Measurements from ENCODE around the gene YBX2.

YBX2 gene

GRCh38 chr17:7322520-7323194, 28.2 kb upstream of the YBX2 start:
- no peak for DNase-seq

GRCh38 chr17:7321466-7321865, 27.0 kb upstream of the YBX2 start:
- DNase-seq, result no peak

- no peak for DNase-seq
Observed at GRCh38 chr17:7318121-7318860, 23.9 kb upstream of the YBX2 start.

GRCh38 chr17:7317161-7317803, 22.8 kb upstream of the YBX2 start:
- DNase-seq, result no peak

GRCh38 chr17:7315570-7316235, 21.3 kb upstream of the YBX2 start:
- no peak for DNase-seq

GRCh38 chr17:7314719-7315569, 20.5 kb upstream of the YBX2 start, which contains the start of gene GPS2:
Gene GPS2 (minus strand): TSS chr17:7315360. CDS start chr17:7315052, 308 bp downstream.
- DNase-seq, result peak; percentile 94

- DNase-seq, result no peak
Observed at GRCh38 chr17:7313890-7314718, 19.7 kb upstream of the YBX2 start.

GRCh38 chr17:7313088-7313889, 18.9 kb upstream of the YBX2 start:
- DNase-seq, result no peak

- DNase-seq, result no peak
Observed at GRCh38 chr17:7312432-7313087, 18.1 kb upstream of the YBX2 start.

- DNase-seq, result no peak
Observed at GRCh38 chr17:7311110-7311705, 16.8 kb upstream of the YBX2 start.

GRCh38 chr17:7309628-7310027, 15.2 kb upstream of the YBX2 start:
- no peak for DNase-seq

GRCh38 chr17:7308625-7309433, 14.4 kb upstream of the YBX2 start:
- DNase-seq, result peak; percentile 72

- peak; percentile 66 for DNase-seq
Observed at GRCh38 chr17:7307686-7308624, 13.5 kb upstream of the YBX2 start.

- DNase-seq, result peak; percentile 100
Observed at GRCh38 chr17:7306911-7307685, 12.7 kb upstream of the YBX2 start, which contains the start of gene EIF5A. Gene EIF5A (plus strand): TSS chr17:7307628. CDS start chr17:7309636, 2,008 bp downstream.

GRCh38 chr17:7304179-7304578, 9.7 kb upstream of the YBX2 start:
- no peak for DNase-seq

GRCh38 chr17:7296189-7296861, 1.9 kb upstream of the YBX2 start:
- DNase-seq, result peak; percentile 85
